ENCODE results near the gene ZBTB20.

The ZBTB20 gene

GRCh38 chr3:115161168-115161834 is 14.2 kb upstream of the ZBTB20 start:
- H3K4me3 Mint-ChIP-seq, result no peak overlapping the region

GRCh38 chr3:115160295-115160694 is 13.2 kb upstream of the ZBTB20 start:
- Mint-ChIP-seq H3K4me1 (ENCODE audit: low read depth) (peaks cover 29% of the 10 kb centered on the region), H3K27me3 (ENCODE audit: low read depth) (no peaks in the 10 kb centered on the region), H3K27ac (no peak overlapping the region), H3K9me3 (peaks cover 5% of the 10 kb centered on the region), H3K4me3 (no peak overlapping the region), H3K36me3 (ENCODE audit: low read depth) (peaks cover 3% of the 10 kb centered on the region)

More at GRCh38 chr3:115161168-115161834, 14.2 kb upstream of the ZBTB20 start:
- peaks cover 3% of the 10 kb centered on the region for H3K36me3 Mint-ChIP-seq (ENCODE audit: low read depth)
- H3K27ac Mint-ChIP-seq, result no peak overlapping the region
- no peaks in the 10 kb centered on the region for H3K27me3 Mint-ChIP-seq (ENCODE audit: low read depth)
- peaks cover 5% of the 10 kb centered on the region for H3K9me3 Mint-ChIP-seq
- H3K4me1 Mint-ChIP-seq (ENCODE audit: low read depth), result peaks cover 37% of the 10 kb centered on the region

GRCh38 chr3:115156046-115156654 is 9.1 kb upstream of the ZBTB20 start:
- Mint-ChIP-seq H3K4me1 (ENCODE audit: low read depth) (peaks cover 5% of the 10 kb centered on the region), H3K4me3 (no peak overlapping the region), H3K9me3 (peaks cover 5% of the 10 kb centered on the region), H3K27me3 (ENCODE audit: low read depth) (peaks cover 5% of the 10 kb centered on the region), H3K27ac (no peak overlapping the region), H3K36me3 (ENCODE audit: low read depth) (peaks cover 3% of the 10 kb centered on the region)

GRCh38 chr3:115154611-115155010 is 7.5 kb upstream of the ZBTB20 start:
- H3K27ac Mint-ChIP-seq, result no peak overlapping the region
- H3K36me3 Mint-ChIP-seq (ENCODE audit: low read depth), result peaks cover 3% of the 10 kb centered on the region
- H3K27me3 Mint-ChIP-seq (ENCODE audit: low read depth), result peaks cover 5% of the 10 kb centered on the region
- no peaks in the 10 kb centered on the region for H3K4me1 Mint-ChIP-seq (ENCODE audit: low read depth)
- no peak overlapping the region for H3K4me3 Mint-ChIP-seq
- H3K9me3 Mint-ChIP-seq, result peaks cover 5% of the 10 kb centered on the region

GRCh38 chr3:115151921-115152320 is 4.8 kb upstream of the ZBTB20 start:
- no peaks in the 10 kb centered on the region for H3K9me3 Mint-ChIP-seq
- H3K27me3 Mint-ChIP-seq (ENCODE audit: low read depth), result peaks cover 5% of the 10 kb centered on the region
- no peak overlapping the region for H3K4me3 Mint-ChIP-seq
- H3K27ac Mint-ChIP-seq, result no peak overlapping the region
- no peaks in the 10 kb centered on the region for H3K36me3 Mint-ChIP-seq (ENCODE audit: low read depth)
- H3K4me1 Mint-ChIP-seq (ENCODE audit: low read depth), result no peaks in the 10 kb centered on the region

- Mint-ChIP-seq H3K27me3 (ENCODE audit: low read depth) (peaks cover 5% of the 10 kb centered on the region), H3K36me3 (ENCODE audit: low read depth) (peaks cover 2% of the 10 kb centered on the region), H3K4me1 (ENCODE audit: low read depth) (peaks cover 6% of the 10 kb centered on the region), H3K9me3 (no peaks in the 10 kb centered on the region), H3K27ac (peak overlapping the region; percentile 43), H3K4me3 (peak overlapping the region; percentile 98)
Observed at GRCh38 chr3:115148142-115148790, 1.2 kb upstream of the ZBTB20 start.

- Mint-ChIP-seq H3K4me3 (peak overlapping the region; percentile 98), H3K9me3 (no peaks in the 10 kb centered on the region), H3K36me3 (ENCODE audit: low read depth) (peaks cover 2% of the 10 kb centered on the region), H3K27me3 (ENCODE audit: low read depth) (peaks cover 5% of the 10 kb centered on the region), H3K4me1 (ENCODE audit: low read depth) (peaks cover 8% of the 10 kb centered on the region), H3K27ac (peak overlapping the region; percentile 99)
Observed at GRCh38 chr3:115147329-115148141, 447 bp upstream of the ZBTB20 start.

GRCh38 chr3:115146032-115146417 is 1.1 kb downstream of the ZBTB20 start:
- Mint-ChIP-seq H3K9me3 (no peaks in the 10 kb centered on the region), H3K27me3 (ENCODE audit: low read depth) (no peaks in the 10 kb centered on the region), H3K4me1 (ENCODE audit: low read depth) (peaks cover 8% of the 10 kb centered on the region)

GRCh38 chr3:115141033-115141757 is 5.9 kb downstream of the ZBTB20 start:
- H3K27ac Mint-ChIP-seq, result no peak overlapping the region
- H3K4me1 Mint-ChIP-seq (ENCODE audit: low read depth), result peaks cover 9% of the 10 kb centered on the region
- no peaks in the 10 kb centered on the region for H3K9me3 Mint-ChIP-seq
- H3K4me3 Mint-ChIP-seq, result no peak overlapping the region
- peaks cover 2% of the 10 kb centered on the region for H3K36me3 Mint-ChIP-seq (ENCODE audit: low read depth)
- H3K27me3 Mint-ChIP-seq (ENCODE audit: low read depth), result no peaks in the 10 kb centered on the region

More at GRCh38 chr3:115146032-115146417, 1.1 kb downstream of the ZBTB20 start:
- Mint-ChIP-seq H3K36me3 (ENCODE audit: low read depth) (peaks cover 2% of the 10 kb centered on the region), H3K27ac (peak overlapping the region; percentile 96), H3K4me3 (peak overlapping the region; percentile 94)

GRCh38 chr3:115139072-115139471 is 8.0 kb downstream of the ZBTB20 start:
- Mint-ChIP-seq H3K36me3 (ENCODE audit: low read depth) (no peaks in the 10 kb centered on the region), H3K4me1 (ENCODE audit: low read depth) (peaks cover 3% of the 10 kb centered on the region), H3K27me3 (ENCODE audit: low read depth) (no peaks in the 10 kb centered on the region), H3K9me3 (no peaks in the 10 kb centered on the region), H3K4me3 (no peak overlapping the region), H3K27ac (no peak overlapping the region)

GRCh38 chr3:115134648-115135347 is 12.3 kb downstream of the ZBTB20 start:
- no peak overlapping the region for H3K27ac Mint-ChIP-seq
- no peaks in the 10 kb centered on the region for H3K9me3 Mint-ChIP-seq
- H3K4me1 Mint-ChIP-seq (ENCODE audit: low read depth), result no peaks in the 10 kb centered on the region
- H3K27me3 Mint-ChIP-seq (ENCODE audit: low read depth), result no peaks in the 10 kb centered on the region
- no peaks in the 10 kb centered on the region for H3K36me3 Mint-ChIP-seq (ENCODE audit: low read depth)
- no peak overlapping the region for H3K4me3 Mint-ChIP-seq

GRCh38 chr3:115127208-115127607 is 19.9 kb downstream of the ZBTB20 start:
- H3K4me1 Mint-ChIP-seq (ENCODE audit: low read depth), result no peaks in the 10 kb centered on the region
- no peaks in the 10 kb centered on the region for H3K9me3 Mint-ChIP-seq
- H3K36me3 Mint-ChIP-seq (ENCODE audit: low read depth), result no peaks in the 10 kb centered on the region
- no peaks in the 10 kb centered on the region for H3K27me3 Mint-ChIP-seq (ENCODE audit: low read depth)
- no peak overlapping the region for H3K4me3 Mint-ChIP-seq
- no peak overlapping the region for H3K27ac Mint-ChIP-seq

- Mint-ChIP-seq H3K4me1 (ENCODE audit: low read depth) (peaks cover 2% of the 10 kb centered on the region), H3K27me3 (ENCODE audit: low read depth) (no peaks in the 10 kb centered on the region), H3K36me3 (ENCODE audit: low read depth) (no peaks in the 10 kb centered on the region), H3K27ac (no peak overlapping the region), H3K4me3 (no peak overlapping the region), H3K9me3 (no peaks in the 10 kb centered on the region)
Observed at GRCh38 chr3:115120597-115120996, 26.5 kb downstream of the ZBTB20 start.
